HG02885 (cell line): ENCODE data around the gene LRIG3.

Experiments
- ATAC-seq: cut with Tn5 transposase; IDR thresholded peaks from one replicate; pipeline ENCODE4 v1.9.1; 2021; ENCODE audit warnings: mild to moderate bottlenecking; ENCODE audit not compliant: unreplicated experiment, poor library complexity

LRIG3 gene

DNA sequence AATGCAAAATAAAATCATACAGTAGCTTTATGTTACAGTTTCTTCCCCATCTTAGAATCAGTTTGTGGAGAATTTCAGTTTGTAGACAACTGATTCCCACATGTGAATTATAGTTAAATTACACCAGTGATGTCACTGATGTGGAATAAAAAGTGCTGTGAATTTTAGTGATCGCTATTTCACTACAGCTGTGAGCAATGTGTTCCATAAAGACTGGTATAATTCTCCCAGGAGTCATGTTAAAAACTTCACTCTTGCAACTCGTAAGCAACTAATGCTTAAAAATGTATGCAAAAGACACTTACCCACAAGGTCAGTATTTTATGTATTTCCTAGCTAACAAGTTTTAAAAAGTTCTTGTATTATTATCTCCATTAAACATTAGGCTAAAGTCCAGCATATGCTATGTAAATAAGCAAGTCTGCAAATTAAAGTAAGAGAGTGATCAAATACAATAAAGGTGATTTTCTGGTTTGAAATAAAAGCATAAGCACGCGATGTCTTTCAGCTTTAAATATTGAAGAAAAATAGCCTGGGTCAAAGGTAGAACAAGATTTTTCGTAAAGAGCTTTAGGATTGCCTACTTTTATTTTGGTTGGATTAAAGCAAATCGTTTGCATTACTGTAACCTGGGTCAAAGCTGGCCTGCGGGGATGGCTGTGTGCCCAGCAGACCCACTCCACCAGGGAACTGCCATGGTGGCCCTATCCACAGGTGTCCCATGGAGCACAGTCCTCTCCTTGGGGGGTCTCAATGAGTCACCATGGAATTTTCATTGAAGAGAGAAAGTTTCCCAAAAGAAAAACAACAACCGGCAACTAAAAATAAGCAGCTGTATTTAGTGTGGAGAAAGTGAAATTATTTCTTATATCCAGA is 12.7 kb upstream of the LRIG3 start:
- no peak for ATAC-seq

DNA sequence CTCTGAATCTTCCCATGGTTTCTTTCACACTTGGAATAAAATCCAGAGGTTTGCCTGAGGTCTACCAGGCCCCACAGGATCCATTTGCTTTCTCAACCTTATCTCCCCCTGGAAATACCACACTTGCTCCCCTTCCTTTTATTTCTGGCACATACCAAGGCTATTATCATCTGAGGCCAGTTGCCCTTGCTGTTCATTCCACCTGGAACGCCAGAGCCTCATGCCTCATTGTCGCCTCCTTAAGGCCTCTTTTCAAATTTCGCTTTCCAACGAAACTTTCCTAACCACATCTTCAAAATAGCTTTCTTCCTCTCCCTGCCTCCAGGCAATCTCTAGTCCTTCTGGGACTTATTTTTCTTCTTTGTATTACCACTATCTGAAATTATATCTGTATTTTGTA is 11.2 kb upstream of the LRIG3 start:
- ATAC-seq, result no peak

DNA sequence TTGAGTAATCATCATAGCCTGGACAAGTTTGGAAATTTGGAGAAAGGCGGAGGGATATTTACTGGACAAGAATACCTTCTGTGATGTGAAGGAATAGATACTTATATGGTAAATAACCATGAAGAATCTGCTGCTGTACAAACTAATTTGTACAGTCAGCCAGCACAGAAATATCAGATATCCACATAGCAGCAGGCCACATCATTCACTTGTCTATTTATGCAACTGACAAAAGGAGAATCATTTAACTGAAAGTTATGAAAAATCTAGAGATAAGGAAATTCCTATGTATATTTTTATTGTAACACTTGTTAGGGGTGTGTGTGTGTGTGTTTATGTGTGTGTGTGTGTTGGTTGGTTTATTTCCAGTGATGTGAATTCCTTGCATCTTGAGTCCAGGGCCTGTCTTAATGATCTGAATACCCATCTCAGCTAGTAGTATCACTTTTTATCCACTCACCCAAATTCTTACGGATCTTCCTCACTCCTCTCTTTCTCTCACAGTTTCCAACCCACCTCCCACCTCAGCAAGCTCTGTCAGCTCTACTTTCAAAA is 10.5 kb upstream of the LRIG3 start:
- no peak for ATAC-seq

DNA sequence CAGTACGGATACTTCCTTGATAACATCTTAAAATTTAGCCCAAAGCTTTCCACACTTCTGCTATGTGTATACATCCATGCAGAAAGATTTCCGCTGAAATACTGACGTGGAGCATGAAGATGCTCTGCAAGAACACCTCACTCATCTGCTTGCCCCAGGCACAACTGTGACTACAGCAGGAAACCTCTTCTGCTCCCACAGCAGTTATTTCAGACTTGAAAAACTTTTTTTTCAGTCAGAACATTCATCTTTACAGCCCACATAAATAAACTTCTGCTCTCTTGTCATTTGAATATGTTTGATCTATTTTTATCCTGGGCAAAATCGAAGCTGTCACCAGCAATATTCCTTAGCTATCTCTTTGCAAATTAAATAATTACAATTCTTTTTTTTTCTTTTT is 6.8 kb upstream of the LRIG3 start:
- no peak for ATAC-seq

DNA sequence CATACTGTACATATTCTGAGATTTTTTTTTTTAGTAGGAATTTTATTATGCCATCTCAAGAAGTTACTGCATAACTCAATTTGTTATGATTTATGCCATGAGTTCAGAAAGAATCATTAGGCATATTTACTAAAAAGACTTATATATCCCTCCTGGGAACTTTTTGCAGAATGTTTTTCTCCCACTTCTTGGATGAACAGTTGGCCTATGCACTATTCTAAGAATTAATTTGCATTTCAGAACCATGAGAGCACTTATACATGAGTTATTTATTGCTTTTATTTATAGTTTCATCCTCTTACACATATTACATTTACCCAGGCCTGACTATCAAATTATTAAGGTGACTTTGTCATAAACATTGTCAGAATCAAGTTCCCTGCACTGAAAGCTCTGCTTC is 6.3 kb upstream of the LRIG3 start:
- no peak for ATAC-seq

DNA sequence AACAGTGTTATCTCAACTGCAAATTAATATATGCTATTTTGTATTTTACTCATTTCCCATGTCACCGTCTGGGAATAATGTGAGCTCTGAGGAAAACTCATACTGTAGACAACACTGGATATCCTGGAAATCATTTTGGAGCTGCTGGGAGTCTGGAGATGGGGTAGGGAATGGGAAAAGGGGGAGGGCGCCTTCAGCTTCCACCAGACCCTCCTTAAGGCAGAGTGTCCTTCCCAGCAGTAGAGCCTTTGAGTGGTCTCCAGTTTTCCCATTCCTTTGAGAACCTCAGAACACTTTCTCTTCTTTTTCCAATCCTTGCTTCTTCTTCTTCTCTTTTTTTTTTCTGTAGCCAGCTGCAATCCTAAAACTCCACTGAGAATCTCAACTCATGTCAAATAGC is 5.4 kb upstream of the LRIG3 start:
- ATAC-seq, result no peak

DNA sequence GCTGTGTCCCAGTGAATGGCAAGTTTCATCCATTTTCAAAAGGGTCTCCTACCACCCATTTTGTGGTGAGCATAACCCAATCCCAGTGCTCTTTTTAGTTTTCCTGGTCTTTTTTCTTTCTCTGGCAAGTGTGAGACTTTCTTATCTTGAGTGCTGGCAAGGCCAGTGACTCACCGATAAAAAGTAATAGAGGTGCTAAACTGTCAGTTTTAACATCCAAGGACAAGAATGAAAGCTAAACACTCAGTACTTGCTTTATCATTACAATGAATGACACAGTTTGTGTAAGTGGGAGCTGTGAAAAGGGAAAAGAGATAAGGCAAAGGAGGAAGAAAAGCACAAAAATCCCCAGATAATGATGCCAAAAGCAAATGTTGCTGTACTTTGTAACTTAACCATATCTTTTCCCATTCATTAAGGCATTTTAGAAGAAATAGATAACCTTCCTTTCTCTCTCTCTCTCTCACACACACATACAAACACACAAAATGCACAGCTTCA is 4.9 kb upstream of the LRIG3 start:
- no peak for ATAC-seq

DNA sequence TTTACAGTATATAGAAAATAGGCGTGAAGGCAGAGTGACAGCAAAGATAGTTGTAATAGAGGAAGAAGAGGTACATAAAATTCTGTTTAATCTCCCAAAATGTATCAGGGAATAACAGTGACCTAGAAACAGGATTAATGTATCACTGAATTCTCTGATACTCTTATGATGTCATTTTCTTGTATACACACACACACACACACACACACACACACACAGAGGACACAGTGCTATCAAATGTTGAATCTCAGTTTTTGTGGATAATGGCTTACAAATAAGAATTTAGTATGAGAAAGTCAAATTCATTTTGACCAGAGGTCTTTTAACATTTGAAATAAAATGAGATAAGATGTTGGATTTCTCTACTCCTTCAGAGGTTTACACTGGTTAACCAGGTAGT is 4.3 kb upstream of the LRIG3 start:
- no peak for ATAC-seq

DNA sequence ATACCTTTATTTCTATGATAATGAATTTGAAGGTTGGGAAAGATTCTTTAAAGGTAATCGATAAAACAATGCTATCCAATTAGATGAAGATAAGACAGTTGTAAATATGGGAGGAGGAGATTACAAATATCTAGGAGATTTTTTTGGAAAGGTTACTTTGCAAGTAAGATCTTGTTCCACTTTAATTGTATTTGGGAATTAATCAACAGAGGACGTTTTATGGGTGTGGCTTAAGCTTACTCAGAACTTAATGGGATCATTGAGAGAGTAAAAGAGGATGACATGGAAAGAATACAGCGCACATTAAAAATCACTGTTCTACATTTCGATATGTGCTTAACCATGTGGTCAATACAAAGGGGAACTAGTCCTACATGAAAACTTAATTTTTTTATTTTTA is 3.5 kb upstream of the LRIG3 start:
- no peak for ATAC-seq

DNA sequence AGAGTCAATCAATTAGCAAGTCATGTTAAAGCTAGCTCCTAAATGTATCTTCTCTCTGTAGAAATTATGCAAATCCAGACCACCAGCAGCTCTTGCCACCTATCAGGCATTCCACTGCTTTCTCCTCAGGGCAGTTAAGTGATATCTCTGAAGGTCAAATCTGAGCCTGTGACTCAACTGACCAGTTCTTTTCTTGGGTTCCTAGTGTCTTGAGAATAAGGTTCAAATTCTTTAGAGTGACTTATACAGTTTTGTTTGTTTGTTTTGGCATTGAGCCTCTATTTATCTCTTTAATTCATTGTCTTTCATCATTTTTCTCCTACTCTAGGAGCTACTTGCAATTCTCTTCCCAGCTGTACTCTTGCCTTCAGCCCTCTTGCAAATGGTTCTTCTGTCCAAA is 2.5 kb upstream of the LRIG3 start:
- ATAC-seq, result no peak

DNA sequence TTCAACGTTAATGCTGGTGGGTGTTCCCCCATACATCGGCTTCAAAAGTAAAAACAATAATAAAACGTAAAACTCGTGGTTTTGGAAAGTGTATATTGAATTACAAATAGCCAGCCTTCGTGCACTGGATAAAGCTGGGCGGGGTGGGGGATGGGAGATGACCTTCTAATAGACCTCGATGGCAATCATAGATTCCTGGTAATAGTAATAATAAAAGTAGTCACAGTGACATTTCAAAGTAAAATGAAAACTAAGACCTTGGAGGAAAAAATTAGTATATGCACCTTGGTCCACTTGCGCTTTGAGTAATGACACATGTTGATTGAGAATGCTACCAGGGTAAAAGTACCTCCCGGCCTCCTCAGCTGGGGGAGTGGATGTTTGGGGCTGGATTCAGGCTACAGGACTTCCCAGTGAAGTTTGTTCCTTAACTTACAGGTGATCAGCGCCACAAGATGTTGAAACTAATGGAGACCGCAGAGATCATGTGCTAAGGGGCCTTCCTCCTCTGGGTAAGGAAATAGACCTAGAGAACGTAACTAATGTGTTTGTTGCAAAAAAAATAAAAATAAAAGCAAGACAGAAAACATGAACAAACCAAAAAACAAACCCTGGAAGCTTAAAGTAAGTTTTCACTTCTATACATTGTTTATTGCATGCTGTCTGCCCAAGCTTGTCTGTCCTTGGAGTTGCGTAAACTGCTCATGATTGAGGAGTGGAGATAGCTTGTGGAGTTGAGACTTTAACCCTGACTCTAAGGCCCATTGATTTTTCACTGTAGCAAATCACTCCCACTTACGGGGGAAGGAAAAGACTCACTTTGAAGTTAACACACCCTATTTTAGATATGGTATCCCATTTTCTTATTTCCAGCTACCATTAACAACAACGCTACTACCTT is 907 bp upstream of the LRIG3 start:
- ATAC-seq, result no peak

DNA sequence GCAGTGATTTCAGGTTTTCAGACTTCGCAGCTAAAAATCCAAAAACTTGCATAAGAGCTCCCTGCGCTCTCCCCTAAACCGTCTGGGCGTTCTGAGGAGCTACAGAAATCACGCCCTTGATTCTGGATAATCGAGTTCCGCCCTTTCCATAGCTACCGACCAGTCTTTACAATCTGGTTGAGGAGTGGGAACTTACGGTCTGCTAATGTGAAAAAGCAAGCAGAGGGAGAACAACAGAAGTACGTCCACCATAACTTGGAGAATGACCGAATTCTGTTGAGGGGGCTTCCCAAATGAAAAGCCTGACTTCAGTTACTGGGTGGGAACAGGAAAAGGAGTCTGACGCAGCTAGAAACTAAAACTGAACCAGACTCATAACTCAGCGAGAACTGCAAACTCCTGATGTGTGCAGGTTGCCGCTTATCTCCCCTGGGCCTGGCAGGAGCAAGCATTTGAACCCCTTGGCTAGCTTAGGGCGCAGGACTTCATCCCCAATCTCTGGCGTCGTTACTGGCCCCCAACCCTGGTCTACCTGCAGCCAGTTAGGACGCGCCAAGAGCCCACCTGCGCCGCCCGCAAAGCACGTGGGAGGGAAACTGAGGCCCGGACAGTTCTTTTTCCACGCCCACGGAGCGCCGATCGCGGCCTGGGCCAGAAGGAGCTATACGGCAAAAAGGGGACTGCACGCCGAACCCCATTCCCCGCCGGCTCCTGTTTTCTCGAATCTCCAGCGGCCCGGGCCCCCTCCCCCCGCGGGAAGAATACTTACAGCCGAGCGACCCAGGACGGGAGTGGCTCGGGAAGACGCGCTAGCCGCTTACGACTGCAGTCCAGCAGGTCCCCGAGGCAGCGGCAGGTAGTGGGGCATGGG is 838 bp downstream of the LRIG3 start:
- no peak for ATAC-seq

DNA sequence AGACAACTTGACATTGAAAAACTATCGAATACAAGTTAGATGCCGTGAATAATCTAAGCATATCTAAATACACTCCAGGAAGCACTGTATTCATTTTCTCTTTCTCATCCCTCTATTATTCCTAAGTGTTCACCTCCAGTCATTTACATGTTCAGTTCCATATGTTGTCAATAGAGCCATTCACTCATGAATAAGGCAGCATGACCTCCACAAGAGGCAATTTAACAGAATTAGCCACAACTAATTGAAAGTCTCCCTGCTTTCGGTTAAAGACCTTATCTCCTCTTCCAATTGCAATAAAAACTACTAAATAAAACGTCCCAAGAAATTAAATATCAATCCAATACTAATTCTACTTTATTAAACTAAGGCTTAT is 1.8 kb downstream of the LRIG3 start:
- ATAC-seq, result no peak

DNA sequence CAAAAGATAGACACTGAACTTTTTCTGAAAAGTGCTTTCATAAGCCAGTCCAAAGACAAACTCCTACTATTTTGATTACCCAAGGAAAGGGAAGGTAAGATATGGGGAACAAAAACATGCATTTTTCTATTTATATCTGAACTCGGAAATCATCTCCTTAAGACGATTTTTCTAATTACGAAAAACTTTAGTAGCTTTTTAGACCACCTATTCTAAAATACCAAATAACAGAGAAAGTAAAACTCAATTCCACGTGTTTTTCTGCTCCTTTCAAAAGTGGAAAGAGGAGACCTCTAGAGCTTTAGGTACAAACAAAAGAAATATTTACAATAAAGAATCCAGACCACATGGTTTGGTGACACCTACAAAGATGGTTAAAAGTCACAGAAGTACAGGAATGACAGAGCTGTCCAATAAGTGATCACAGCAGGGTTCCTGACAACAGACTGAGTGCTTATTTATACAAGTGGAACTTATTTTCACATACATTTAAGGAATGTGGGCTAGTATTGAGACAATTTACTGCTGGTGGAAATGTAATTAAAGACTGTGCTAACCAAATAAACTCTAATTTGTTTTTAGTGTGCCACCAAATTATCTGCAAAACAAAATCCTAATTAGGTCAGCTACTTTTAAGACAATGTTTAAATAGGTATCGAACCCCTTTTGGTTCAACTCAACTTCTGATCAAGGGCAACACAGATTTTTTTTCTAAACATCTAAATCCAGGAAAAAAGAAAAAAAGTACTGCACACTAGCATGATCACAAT is 2.4 kb downstream of the LRIG3 start:
- ATAC-seq, result no peak

DNA sequence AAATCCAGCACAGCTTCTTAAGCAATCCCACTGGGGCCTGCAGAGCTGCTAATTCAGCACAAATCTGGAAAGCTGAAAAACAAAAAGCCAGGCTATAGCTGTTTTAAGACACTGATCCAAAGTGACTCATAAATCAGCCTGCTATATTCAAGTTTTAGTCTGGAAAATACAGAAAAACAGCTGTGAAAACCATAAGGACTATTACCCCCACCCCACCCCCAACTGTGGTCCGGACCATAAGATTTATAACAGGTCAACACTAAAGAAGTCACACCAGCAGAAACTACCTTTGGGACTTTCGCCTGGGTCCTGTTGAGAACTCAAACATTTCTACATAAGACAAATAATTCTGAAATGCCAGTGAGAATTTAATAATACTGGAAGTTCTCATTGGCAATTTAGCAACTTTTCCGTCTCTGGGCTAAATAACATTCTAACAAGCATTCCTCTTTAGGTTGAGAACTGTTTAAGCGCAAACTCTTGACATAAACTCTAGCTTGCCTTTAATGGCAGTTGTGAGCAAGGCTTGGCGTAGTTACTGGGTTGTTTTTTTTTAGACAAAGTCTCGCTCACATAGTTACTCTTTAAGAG is 3.3 kb downstream of the LRIG3 start:
- ATAC-seq, result no peak

DNA sequence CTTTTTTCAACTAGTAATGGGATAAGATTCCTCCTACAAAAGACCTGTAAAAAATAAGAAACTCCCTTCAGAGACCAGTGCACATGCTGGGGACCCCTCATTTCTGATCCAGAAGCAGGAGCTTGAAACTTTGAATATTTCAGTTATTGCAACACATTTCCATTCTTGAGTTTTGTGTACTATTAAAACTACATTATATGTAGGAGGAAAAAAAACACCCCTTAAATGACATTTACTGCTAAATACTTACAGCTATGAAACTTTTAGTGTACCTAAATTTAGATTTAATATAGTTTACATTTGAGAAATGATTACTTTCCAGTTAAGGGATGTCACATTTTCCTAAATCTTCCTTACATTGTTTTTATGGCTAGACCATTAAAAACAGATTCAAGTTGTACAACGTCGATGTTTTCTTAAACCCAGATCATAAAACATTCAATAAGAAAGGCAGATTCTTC is 4.1 kb downstream of the LRIG3 start:
- no peak for ATAC-seq

DNA sequence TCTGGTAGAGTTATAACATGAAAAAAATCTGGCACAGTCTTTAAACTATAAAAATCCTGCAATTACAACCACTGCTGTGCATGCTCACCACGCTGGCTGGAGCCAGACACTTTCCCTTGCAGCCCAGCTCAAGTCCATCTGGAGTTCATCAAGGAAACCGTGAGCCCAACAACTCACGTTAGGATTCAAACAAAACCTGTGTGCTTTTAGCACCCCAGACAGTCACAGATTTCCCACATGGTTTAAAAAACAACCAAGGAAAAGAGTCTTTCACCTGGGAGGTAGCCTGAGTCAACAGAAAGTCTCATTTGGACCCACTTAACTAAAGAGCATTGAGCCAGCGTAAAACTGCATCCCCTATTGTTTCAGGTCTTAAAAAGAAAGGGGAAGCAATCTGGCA is 4.7 kb downstream of the LRIG3 start:
- ATAC-seq, result no peak

DNA sequence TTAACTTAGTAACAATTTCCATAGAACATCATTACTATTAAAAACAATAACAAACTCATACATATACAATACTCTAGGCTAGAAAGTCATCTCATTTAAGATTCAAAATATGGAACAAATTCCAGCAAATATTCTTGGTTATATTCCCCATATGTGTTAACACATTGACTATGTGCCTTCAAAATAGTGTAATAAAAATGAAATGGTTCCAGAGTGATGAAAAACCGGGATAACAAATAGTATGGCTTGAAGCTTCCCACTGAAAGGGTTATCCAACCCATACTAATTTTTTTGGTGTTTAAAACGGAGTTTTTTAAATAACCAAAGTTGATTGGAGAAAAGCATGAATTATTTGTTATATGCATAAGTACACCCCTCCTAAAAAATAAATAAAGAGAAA is 5.3 kb downstream of the LRIG3 start:
- no peak for ATAC-seq

DNA sequence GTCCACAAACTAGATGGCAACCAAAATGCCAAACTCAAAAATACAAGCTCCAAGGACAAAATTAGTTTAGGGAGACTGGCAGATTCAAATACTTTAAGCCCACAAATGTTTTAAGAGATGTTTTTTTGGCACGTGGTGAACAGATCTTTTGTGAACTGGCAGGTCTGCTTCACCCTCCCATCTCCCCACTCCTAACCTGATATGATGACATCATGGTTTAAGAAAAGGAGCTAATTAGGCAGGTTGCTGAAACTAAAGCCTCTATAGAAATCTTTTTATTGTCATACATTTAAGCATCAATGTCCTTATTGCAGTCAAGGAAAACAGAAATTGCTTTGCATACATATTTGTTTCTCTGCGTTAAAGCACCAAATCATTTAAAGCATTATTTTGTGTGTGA is 5.8 kb downstream of the LRIG3 start:
- ATAC-seq, result no peak
